OCI-LY7 (cell line): ENCODE measurements around the gene MPC1L. TPM values are rescaled to one million over a fixed set of nuclear protein-coding genes. Genes with fewer than 3 reads are reported as not detected.

Experiments
- BruUV-seq: library from RNA; stranded (reverse); fragments of 400-500 nt; replicated peaks from 2 replicates; lab custom pipeline; 2021; lab: Mats Ljungman, UMichigan
- CTCF ChIA-PET: fragments of 300-600 bp; sonication (Branson Sonifier 250); formaldehyde crosslinking; loops from one replicate; lab custom pipeline; 2022; ENCODE audit warnings: antibody characterized with exemption; ENCODE audit not compliant: unreplicated experiment; lab: Charles Lee
- POLR2A ChIA-PET: fragments of 300-600 bp; sonication (Branson Sonifier 250); formaldehyde crosslinking; loops from one replicate; lab custom pipeline; 2022; ENCODE audit warnings: antibody characterized with exemption; lab: Charles Lee
- DNase-seq: peaks from one replicate; pipeline ENCODE4 v3.0.0-alpha.2; 2015; ENCODE audit warnings: low spot score
- H2AFZ ChIP-seq: fragments of 200-600 bp; sonication (generic), shearing (Covaris generic); 2 replicates; pipeline ENCODE4 v1.6.1; 2014; ENCODE audit warnings: mild to moderate bottlenecking, antibody characterized with exemption, low read length, moderate library complexity
- H3K27ac ChIP-seq: fragments of 200-600 bp; sonication (generic); 2 replicates; pipeline ENCODE4 v1.5.1; 2014; ENCODE audit warnings: mixed run types, low read depth, mild to moderate bottlenecking, moderate library complexity, low read length, inconsistent platforms; ENCODE audit not compliant: poor library complexity, severe bottlenecking
- H3K36me3 ChIP-seq: fragments of 200-600 bp; sonication (generic); 2 replicates; pipeline ENCODE4 v1.6.1; 2014; ENCODE audit warnings: mild to moderate bottlenecking, antibody characterized with exemption, low read length, moderate library complexity, mixed read lengths; ENCODE audit not compliant: insufficient read depth
- H3K4me1 ChIP-seq: fragments of 200-600 bp; sonication (generic); 2 replicates; pipeline ENCODE4 v1.5.1; 2014; ENCODE audit warnings: mild to moderate bottlenecking, low read length; ENCODE audit not compliant: insufficient read depth, poor library complexity, severe bottlenecking
- H3K4me2 ChIP-seq: fragments of 200-600 bp; sonication (generic); 2 replicates; pipeline ENCODE4 v1.6.1; 2014; ENCODE audit warnings: mild to moderate bottlenecking, low read length
- H3K4me3 ChIP-seq: fragments of 200-600 bp; sonication (generic); 2 replicates; pipeline ENCODE4 v1.5.1; 2014; ENCODE audit warnings: mild to moderate bottlenecking, low read depth, low read length; ENCODE audit not compliant: poor library complexity, severe bottlenecking
- H3K79me2 ChIP-seq: fragments of 200-600 bp; sonication (generic); 2 replicates; pipeline ENCODE4 v1.6.1; 2016; ENCODE audit warnings: low read depth, mild to moderate bottlenecking, low read length, moderate library complexity, mixed read lengths; ENCODE audit not compliant: insufficient read depth
- H3K9me2 ChIP-seq: fragments of 200-600 bp; sonication (generic); 2 replicates; pipeline ENCODE4 v1.6.1; 2016; ENCODE audit warnings: mild to moderate bottlenecking, low read length, mixed read lengths; ENCODE audit not compliant: insufficient read depth
- H3K9me3 ChIP-seq: fragments of 200-600 bp; sonication (generic); 2 replicates; pipeline ENCODE4 v1.6.1; 2014; ENCODE audit warnings: mild to moderate bottlenecking, mixed run types, low read length, mixed read lengths
- H4K20me1 ChIP-seq: fragments of 200-600 bp; sonication (generic); 2 replicates; pipeline ENCODE4 v1.6.1; 2014; ENCODE audit warnings: mild to moderate bottlenecking, antibody characterized with exemption, low read length, moderate library complexity, mixed read lengths; ENCODE audit not compliant: insufficient read depth
- CTCF ChIP-seq: fragments of 200-600 bp; sonication (generic); conservative IDR thresholded peaks from 2 replicates; pipeline ENCODE4 v1.5.1; 2014; ENCODE audit warnings: mild to moderate bottlenecking, antibody characterized with exemption, low read length, moderate library complexity, mixed read lengths
- EZH2phosphoT487 ChIP-seq: fragments of 200-600 bp; sonication (generic); IDR thresholded peaks from 2 replicates; pipeline ENCODE4 v1.6.1; 2018; ENCODE audit warnings: low read depth, borderline replicate concordance, mild to moderate bottlenecking, mixed run types, antibody characterized with exemption, low read length, moderate library complexity, mixed read lengths
- intact Hi-C: fragments of 100-400 bp; cut with micrococcal nuclease; formaldehyde crosslinking; loops from one replicate; pipeline ENCODE4 v1.10.0; 2022; ENCODE audit not compliant: unreplicated experiment
- total RNA-seq, 2 experiments: library from RNA; depleted of rRNA in 1 of 2; stranded (reverse); fragments of >200 nt in 1 of 2; shearing (Covaris generic) in 1 of 2; gene quantifications; 2 replicates each; pipeline ENCODE4 v1.2.3, GENCODE V29; 2014 to 2022

MPC1L gene
- total RNA-seq, 2 experiments from 2014 or later: not detected

- peak overlapping the region; percentile 89 for H3K4me3 ChIP-seq
- peaks cover 24% of the 10 kb centered on the region; the same call in 1 of the 2 replicates for H3K79me2 ChIP-seq
Observed at GRCh38 chrX:40579900-40580536, 43.2 kb upstream of the MPC1L start.

GRCh38 chrX:40580537-40581335, 42.5 kb upstream of the MPC1L start, which contains the start of gene ATP6AP2:
Gene ATP6AP2, plus strand, starts transcription at chrX:40580970. Its CDS starts 96 bp downstream, at chrX:40581066.
- BruUV-seq: no TSS peak
- H3K4me1 ChIP-seq: peaks cover 11% of the 10 kb centered on the region
- no peaks in the 10 kb centered on the region for H3K9me2 ChIP-seq
- peak within 1 kb of the TSS; percentile 48 for H3K27ac ChIP-seq
- H2AFZ ChIP-seq: peak within 1 kb of the TSS; percentile 89
- intact Hi-C loops: loop anchor here (10.0 kb wide), 1 partner anchor 504 kb away; the partner anchor contains the start of gene USP9X
- peaks cover 24% of the 10 kb centered on the region; the same call in 1 of the 2 replicates for H3K79me2 ChIP-seq
- no peaks in the 10 kb centered on the region for H3K9me3 ChIP-seq
- ChIA-PET POLR2A (interaction anchor here (0.8 to 1.1 kb wide), 3 partner anchors 9 to 476 kb away, joined by 3 to 6 read pairs (median 4); no protein-coding TSS in a partner anchor), CTCF (interaction anchor here (0.6 kb wide), 1 partner anchor 869 kb away, joined by 3 read pairs; no protein-coding TSS in a partner anchor)
- peak within 1 kb of the TSS; percentile 85 for H3K4me2 ChIP-seq
- H3K4me3 ChIP-seq: peak within 1 kb of the TSS; percentile 89
- TF ChIP-seq CTCF (no peak), EZH2phosphoT487 (no peak)
- peaks cover 8% of the 10 kb centered on the region for H4K20me1 ChIP-seq
- H3K36me3 ChIP-seq: no peaks in the 10 kb centered on the region
- DNase-seq: peak; percentile 93

More at GRCh38 chrX:40579900-40580536, 43.2 kb upstream of the MPC1L start:
- peak overlapping the region; percentile 48 for H3K27ac ChIP-seq
- peak overlapping the region; percentile 89 for H2AFZ ChIP-seq
- no peaks in the 10 kb centered on the region for H3K9me3 ChIP-seq
- peak overlapping the region; percentile 82 for H3K4me2 ChIP-seq
- H3K9me2 ChIP-seq: no peaks in the 10 kb centered on the region
- BruUV-seq: no TSS peak
- ChIA-PET POLR2A (interaction anchor here (0.8 to 1.1 kb wide), 3 partner anchors 10 to 475 kb away, joined by 3 to 6 read pairs (median 4); no protein-coding TSS in a partner anchor), CTCF (no interaction called here)
- no peaks in the 10 kb centered on the region for H3K36me3 ChIP-seq
- intact Hi-C loops: loop anchor here (10.0 kb wide), 1 partner anchor 505 kb away; the partner anchor contains the start of gene USP9X
- peaks cover 8% of the 10 kb centered on the region for H4K20me1 ChIP-seq
- DNase-seq: peak; percentile 13
- H3K4me1 ChIP-seq: peaks cover 11% of the 10 kb centered on the region
- TF ChIP-seq CTCF (no peak), EZH2phosphoT487 (no peak)
